GM19455 (cell line): ENCODE measurements around the gene RHOV.

ENCODE experiments used
- ATAC-seq: cut with Tn5 transposase; IDR thresholded peaks from one replicate; pipeline ENCODE4 v1.9.1; 2021; ENCODE audit not compliant: unreplicated experiment

Gene RHOV

DNA sequence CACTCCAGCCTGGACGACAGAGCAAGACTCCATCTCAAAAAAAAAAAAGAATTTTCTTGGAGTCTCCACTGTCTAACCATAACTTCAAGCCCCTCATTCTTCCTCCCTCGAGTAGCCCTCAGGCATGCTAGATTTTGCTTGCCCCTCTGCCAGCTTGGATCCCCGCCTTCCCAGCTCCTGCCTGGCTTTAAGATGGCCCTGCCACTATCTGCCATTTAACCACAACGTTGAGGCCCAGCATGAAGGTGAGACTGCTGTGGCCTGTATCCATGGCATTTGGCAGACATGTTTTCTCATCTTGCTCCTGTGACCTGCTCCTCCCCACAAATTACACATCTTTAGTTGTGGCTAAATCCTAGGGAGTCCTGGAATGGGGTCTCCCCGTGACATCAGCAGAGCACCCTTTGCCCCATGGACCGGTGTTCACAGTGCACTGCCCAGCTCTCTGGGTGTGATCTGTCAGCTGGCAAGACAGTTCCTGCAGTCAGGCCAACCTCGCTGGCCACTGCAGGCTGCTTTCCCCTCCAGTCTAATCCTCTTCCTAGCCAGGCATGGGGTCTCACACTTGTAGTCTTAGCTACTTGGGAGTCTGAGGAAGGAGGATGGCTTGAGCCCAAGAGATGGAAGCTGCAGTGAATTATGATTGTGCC lies 30.6 kb upstream of the RHOV start:
- no peak for ATAC-seq

DNA sequence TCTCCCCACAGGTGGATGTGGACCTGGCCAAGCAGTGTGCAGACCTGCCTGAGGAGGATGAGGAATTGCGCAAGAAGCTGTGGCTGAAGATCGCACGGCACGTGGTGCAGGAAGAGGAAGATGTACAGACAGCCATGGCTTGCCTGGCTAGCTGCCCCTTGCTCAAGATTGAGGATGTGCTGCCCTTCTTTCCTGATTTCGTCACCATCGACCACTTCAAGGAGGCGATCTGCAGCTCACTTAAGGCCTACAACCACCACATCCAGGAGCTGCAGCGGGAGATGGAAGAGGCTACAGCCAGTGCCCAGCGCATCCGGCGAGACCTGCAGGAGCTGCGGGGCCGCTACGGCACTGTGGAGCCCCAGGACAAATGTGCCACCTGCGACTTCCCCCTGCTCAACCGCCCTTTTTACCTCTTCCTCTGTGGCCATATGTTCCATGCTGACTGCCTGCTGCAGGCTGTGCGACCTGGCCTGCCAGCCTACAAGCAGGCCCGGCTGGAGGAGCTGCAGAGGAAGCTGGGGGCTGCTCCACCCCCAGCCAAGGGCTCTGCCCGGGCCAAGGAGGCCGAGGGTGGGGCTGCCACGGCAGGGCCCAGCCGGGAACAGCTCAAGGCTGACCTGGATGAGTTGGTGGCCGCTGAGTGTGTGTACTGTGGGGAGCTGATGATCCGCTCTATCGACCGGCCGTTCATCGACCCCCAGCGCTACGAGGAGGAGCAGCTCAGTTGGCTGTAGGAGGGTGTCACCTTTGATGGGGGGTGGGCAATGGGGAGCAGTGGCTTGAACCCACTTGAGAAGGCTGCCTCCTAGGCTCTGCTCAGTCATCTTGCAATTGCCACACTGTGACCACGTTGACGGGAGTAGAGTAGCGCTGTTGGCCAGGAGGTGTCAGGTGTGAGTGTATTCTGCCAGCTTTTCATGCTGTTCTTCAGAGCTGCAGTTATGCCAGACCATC lies 28.8 kb upstream of the RHOV start:
- no peak for ATAC-seq

DNA sequence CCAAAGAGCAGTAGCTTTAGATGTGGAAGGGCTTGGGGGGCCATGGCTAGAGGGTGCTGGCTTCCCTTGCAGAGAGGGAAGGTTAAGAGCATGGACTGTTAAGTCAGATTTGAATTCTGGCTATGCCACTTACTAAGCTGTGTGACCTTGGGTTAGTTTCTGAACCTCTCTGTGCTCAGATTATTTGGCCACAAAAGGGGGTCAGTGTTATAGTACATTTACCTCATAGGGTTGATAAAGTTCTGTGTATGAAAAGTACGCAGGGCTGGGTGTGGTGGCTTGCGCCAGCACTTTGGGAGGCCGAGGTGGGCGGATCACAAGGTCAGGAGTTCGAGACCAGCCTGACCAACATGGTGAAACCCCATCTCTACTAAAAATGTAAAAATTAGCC lies 27.0 kb upstream of the RHOV start:
- no peak for ATAC-seq

DNA sequence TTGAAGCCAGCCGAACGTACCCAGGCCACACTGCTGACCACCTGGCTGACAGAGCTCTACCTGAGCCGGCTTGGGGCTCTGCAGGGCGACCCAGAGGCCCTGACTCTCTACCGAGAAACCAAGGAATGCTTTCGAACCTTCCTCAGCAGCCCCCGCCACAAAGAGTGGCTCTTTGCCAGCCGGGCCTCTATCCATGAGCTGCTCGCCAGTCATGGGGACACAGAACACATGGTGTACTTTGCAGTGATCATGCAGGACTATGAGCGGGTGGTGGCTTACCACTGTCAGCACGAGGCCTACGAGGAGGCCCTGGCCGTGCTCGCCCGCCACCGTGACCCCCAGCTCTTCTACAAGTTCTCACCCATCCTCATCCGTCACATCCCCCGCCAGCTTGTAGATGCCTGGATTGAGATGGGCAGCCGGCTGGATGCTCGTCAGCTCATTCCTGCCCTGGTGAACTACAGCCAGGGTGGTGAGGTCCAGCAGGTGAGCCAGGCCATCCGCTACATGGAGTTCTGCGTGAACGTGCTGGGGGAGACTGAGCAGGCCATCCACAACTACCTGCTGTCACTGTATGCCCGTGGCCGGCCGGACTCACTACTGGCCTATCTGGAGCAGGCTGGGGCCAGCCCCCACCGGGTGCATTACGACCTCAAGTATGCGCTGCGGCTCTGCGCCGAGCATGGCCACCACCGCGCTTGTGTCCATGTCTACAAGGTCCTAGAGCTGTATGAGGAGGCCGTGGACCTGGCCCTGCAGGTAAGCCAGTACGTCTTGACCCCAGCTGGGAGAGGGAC lies 26.4 kb upstream of the RHOV start:
- no peak for ATAC-seq

DNA sequence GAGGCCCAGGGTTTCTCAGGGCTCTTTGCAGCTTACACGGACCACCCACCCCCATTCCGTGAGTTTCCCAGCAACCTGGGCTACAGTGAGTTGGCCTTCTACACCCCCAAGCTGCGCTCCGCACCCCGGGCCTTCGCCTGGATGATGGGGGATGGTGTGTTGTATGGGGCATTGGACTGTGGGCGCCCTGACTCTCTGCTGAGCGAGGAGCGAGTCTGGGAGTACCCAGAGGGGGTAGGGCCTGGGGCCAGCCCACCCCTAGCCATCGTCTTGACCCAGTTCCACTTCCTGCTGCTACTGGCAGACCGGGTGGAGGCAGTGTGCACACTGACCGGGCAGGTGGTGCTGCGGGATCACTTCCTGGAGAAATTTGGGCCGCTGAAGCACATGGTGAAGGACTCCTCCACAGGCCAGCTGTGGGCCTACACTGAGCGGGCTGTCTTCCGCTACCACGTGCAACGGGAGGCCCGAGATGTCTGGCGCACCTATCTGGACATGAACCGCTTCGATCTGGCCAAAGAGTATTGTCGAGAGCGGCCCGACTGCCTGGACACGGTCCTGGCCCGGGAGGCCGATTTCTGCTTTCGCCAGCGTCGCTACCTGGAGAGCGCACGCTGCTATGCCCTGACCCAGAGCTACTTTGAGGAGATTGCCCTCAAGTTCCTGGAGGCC lies 25.6 kb upstream of the RHOV start:
- ATAC-seq, result no peak

DNA sequence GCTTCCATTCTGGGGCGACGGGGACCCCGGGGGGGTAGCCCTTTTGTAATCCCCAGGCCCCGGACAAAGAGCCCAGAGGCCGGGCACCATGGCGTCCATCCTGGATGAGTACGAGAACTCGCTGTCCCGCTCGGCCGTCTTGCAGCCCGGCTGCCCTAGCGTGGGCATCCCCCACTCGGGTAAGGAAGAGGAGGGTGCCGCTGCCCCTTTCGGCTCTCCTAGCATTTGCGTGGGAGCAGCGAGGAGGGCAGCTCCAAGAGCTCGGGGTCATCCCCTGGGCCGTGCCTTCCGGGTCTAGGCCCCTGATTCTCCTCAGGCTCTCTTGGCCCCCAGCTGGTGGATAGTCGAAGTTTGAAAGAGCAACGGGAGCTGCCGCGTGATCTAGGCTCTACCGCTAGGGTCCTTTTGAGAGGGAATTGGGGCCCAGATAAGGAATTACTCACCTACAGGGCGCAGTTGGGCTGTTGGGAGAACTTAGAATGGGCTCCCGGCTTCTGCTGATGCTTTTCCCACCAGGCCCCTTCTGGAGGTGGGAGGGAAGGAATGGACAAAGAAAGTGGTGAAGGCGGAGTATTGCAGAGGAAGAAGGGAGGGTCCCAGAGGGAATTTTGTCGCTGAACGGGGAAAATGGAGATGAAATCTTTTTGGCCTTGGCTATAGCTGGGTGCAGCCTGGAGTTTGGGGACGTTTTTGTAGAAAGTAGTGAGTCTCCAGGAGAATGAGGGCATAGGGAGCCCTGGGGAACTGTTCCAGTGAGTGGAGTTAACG lies 20.8 kb upstream of the RHOV start:
- peak; percentile 50 for ATAC-seq

DNA sequence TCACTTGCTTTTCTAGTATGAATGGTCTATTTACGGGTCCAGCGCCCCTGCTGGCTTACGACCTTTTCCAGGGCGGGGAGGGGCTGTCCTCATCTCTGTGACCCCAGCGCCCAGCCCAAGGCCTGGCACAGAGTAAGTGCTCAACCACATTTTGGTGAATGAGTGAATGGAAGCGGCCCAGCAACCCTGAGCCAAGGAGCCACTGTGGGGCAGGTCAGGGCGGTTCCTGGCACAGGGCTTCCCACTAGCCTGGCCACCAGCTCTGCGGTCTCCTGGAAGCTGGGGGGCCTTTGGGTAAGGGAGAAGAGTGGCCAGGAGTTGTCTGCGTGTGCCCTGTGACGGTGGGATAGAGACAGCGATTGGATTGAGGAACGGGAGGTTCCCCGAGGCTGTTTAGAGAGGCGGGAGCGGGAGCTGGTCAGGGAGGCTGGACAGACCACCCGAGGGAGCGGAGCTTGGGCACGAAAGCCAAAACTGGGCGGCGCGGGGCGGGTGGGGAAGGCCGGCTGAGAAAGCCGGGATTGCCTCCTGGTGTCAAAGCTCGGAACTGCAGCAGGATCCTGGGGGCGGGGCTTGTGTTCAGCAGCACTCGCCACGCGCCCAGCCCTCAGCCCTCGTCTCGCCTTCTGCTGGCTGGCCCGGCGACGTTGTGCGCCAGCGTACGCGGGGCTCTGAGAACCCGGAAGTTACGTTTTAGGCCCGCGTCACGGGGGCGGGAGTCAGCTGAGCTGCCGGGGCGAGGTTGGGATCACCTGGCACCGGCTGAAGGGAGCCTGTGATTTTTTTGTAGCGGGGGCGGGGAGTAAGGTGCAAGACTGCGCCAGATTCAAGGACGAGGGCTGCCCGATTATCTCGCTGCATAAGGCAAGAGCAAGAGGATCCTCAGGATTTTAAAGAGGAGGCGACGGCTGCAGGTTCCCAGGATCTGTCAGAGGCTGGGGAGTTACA lies 20.0 kb upstream of the RHOV start, which contains the start of gene VPS18:
VPS18 (plus strand) TSS at position 718 of the 948 bp plus-strand sequence. CDS start 319 bp downstream, outside the sequence.
- ATAC-seq, result peak; percentile 85

DNA sequence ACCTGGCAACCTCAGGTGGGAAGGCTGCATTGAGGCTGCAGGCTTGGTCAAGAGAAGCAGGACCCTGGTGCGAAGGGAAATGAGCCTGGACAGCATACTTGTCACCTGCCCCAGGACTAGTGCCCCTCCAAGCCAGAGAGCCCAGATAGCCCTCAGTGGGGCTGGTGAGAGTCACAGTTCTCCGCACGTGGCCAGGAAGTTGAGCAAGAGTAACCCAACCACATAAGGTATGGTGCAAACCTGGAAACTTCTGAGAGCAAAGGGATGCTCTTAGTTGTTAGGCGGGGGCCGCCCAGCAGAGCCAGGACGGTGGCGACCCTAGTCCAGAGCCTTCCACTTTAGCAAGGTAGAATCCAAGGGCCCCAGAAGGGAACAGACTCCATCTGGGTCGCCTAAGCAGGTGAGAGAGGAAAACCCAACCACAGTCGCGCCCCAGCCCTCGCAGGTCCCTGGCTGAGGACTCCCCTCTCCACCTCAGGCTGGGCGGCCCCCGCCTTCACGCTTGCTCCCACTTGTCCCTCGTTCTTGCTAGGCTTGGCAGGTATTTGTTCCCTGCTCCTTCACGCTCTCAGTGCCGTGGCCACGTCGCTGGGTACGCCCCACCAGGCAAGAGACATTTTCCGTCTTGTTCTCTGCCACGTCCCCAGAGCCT lies 19.1 kb upstream of the RHOV start:
- ATAC-seq, result no peak

DNA sequence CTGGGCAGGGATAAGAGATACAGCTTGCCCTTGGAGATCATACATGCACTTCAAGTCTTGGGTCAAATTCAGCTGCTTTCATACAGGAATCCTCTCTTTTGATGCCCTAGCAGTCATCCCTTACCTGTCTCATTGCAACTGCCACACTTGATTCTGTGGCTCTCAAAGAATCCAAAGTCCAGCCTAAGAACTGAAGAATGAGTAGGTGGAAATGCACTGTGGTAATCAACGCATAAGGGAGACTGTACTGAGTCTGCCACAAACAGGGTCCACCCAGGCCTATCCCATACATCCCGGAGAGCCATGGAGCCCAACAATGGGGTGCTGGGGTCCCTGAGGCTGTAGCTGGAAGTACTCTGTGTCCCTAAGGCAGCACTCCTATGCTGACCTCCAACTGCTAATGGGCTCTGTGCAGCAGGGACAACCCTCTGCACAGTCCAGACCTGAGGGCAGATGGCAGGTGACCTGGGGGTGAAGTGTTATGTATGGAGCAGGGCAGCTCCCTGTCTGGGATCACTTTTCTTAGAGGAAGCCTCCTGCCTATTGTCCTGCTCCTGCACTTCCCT lies 18.5 kb upstream of the RHOV start:
- no peak for ATAC-seq

DNA sequence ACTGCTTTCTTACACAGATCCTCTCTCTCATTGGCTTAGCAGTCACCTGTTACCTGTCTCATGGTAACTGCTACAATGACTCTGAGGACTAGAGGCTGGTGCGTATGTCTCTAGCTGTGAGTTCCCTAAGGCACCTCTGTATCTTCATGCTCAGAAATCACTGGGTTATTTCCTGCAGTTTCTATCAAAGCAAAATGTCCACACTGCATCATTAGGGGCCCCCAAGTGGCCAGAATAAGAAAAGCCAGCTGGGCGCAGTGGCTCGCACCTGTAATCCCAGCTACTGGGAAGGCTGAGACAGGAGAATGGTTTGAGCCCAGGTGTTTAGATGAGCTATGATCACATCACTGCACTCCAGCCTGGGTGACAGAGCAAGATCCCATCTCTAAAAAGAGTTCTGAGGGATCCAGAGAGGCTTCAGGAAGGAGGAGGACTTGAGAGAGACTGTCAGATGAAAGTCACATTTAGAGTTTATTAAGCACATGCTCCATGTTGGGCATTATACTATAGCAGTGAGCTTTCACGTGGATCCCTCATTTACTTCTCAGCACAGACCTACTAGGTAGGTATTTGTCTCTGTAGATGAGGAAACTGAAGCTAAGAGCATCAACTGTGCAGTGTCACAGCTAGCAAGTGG lies 17.9 kb upstream of the RHOV start:
- ATAC-seq, result no peak

DNA sequence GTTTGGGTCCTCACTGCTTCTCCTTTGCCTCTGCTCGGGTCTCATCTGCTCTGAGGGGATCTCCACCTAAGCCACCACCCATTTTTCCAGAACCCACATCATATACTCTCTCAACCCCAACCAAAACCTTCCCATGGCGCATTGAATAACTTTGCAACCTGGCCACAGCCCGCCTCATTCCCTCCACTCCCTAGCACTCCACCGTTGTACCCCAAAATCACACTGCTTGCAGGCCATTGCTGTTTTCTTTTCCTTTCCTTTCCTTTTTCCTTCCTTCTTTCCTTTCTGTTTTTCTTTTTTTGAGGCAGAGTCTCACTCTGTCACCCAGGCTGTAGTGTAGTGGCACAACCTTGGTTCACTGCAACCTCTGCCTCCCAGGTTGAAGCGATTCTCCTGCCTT lies 17.1 kb upstream of the RHOV start:
- no peak for ATAC-seq

DNA sequence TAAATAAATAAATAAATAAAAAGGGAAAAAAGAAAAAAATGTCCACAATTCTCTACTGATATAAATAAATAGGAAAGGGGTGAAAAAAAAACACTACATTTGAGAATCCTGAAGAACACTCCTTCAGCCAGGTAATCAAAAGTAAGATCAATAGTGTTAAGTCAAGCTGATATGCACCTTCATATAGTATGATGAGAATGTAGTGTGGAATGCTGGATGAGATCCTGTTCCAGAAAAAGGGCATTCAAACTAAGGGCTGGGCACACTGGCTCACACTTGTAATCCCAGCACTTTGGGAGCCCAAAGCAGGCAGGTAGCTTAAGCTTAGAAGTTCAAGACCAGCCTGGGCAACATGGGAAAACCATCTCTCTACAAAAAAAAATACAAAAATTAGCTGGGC lies 15.1 kb upstream of the RHOV start:
- no peak for ATAC-seq

DNA sequence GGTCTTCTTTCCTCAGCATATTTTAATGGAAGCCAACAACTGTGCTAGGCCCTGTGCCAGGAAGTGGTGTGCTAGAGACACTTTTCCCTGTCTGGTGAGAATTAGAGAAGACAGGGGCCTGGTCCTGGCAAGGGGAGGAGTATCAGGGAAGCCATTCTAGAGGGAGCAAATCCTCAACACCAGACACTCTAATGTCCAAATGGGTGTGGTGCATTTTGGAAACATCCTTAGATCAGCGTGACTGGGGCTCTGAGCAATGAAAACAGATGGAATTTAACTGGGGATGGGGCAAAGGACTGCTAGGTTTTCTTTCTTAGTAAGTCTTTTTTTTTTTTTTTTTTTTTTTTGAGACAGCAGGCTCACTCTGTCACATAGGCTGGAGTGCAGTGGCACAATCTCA lies 12.6 kb upstream of the RHOV start:
- no peak for ATAC-seq

DNA sequence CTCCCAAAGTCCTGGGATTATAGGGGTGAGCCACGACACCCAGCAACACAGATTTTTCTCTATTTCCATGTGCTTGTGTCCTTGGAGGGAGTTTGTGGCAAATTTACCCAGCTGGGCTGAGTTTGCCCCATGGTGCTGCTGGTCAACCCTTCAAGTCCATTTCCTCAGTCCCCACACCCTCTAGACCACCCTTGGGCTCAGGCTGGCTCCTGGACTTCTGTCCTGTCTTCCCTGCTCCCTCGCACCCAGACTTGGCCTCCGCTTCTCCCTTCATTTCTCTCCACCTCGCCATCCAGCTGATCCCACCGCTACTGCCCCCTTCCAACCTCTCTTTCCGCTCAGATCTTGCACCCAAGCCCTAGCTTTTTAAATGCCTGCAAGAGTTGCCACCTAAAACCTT lies 7.3 kb upstream of the RHOV start:
- ATAC-seq, result no peak

DNA sequence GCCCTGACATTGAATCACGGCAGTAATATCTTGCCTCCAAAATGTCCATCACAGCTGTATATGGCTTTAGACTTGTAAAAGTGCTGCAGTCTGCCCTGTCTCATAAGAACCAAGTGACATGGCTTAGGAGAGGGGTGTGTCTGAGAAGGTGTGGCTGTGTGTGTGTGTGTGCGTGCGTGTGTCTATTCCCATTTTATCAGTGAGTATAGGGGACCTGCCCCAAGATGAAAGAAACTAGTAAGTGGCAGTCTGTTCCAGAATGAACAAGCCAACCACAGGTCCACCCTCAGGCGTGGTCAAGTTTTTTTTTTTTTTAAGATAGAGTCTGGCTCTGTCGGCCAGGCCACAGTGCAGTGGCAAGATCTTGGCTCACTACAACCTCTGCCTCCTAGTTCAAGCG lies 5.6 kb upstream of the RHOV start:
- no peak for ATAC-seq

DNA sequence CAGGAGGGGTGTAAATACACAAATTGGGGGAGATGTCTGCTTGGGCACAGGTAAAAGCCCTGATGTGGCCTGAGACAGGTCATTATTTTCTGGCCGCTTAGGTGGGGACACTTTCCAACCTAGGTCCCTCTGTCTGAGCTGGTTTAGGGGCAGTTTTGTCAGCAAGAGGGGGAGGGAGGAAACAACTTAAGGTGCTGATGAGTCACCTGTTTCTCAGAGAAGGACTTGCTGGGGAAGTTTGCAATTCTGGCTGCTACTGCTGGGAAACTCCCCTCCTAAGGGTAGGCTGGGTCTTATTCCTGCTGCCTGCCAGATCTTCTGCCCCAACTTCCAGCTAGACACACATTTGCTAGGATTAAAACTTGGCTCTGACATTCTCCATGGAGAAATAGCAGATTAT lies 4.8 kb upstream of the RHOV start:
- no peak for ATAC-seq

DNA sequence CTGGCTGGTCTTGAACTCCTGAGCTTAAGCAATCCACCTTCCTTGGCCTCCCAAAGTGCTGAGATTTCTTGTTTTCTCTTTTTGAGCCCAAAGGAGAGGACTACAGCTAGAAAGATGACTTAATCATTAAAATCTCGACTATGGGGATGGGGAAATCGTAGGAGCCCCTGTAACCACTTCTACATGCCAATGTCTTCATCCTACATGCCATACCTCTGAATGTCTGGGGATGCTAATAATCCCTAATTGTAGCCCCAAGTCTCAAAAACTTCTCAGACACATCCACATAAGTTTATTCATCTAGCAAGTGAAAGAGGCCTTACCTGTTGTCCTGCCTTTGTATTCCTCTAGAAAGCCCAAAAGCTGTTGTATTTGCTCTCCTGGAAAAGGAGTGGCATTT lies 3.7 kb upstream of the RHOV start:
- no peak for ATAC-seq
